GM21576 (cell line): ENCODE data around the gene CXCL12.

Experiments
- ATAC-seq: cut with Tn5 transposase; IDR thresholded peaks from one replicate; pipeline ENCODE4 v1.9.1; 2021; ENCODE audit warnings: mild to moderate bottlenecking, moderate library complexity; ENCODE audit not compliant: unreplicated experiment

Gene CXCL12

GRCh38 chr10:44335330-44336021 lies 49.4 kb downstream of the CXCL12 start:
- ATAC-seq, result no peak

GRCh38 chr10:44334621-44335184 lies 50.2 kb downstream of the CXCL12 start:
- ATAC-seq, result no peak

GRCh38 chr10:44334091-44334490 lies 50.8 kb downstream of the CXCL12 start:
- ATAC-seq, result no peak

GRCh38 chr10:44333511-44333910 lies 51.4 kb downstream of the CXCL12 start:
- no peak for ATAC-seq

- ATAC-seq, result no peak
Observed at GRCh38 chr10:44332465-44332864, 52.4 kb downstream of the CXCL12 start.

- no peak for ATAC-seq
Observed at GRCh38 chr10:44330431-44330830, 54.5 kb downstream of the CXCL12 start.

- no peak for ATAC-seq
Observed at GRCh38 chr10:44327461-44327860, 57.4 kb downstream of the CXCL12 start.
